Small intestine (tissue), 7 donors: ENCODE data around the gene LTBP1. TPM values are rescaled to one million over a fixed set of nuclear protein-coding genes. Genes with fewer than 3 reads are reported as not detected.

Experiments
- DNase-seq, 2 donors: peaks; one replicate each; pipeline versions ENCODE4 v3.0.0 to v3.0.0-alpha.2; 2013
- FAIRE-seq: peaks from 2 replicates; lab custom pipeline; 2012; peaks lifted over from hg19 to GRCh38; lab: Jason Lieb, UNC
- H3K27ac ChIP-seq, 3 donors: one replicate each; pipeline ENCODE4 v1.5.1; 2013; ENCODE audit warnings: low read length in 2 of 3, mild to moderate bottlenecking in 2 of 3, control low read depth in 1 of 3, inconsistent platforms in 1 of 3, low read depth in 1 of 3, moderate library complexity in 1 of 3
- H3K27me3 ChIP-seq, 3 donors: one replicate each; pipeline ENCODE4 v1.6.1; 2013; ENCODE audit warnings: low read length in 3 of 3, inconsistent platforms in 1 of 3; ENCODE audit not compliant: control insufficient read depth in 3 of 3, insufficient read depth in 3 of 3
- H3K36me3 ChIP-seq, 3 donors: one replicate each; pipeline ENCODE4 v1.6.1; 2013; ENCODE audit warnings: low read length in 3 of 3, inconsistent platforms in 1 of 3, low read depth in 1 of 3, mild to moderate bottlenecking in 1 of 3, moderate library complexity in 1 of 3; ENCODE audit not compliant: control insufficient read depth in 3 of 3, insufficient read depth in 2 of 3
- H3K4me1 ChIP-seq, 3 donors: one replicate each; pipeline ENCODE4 v1.6.1; 2013; ENCODE audit warnings: low read length in 2 of 3, inconsistent platforms in 1 of 3, low read depth in 1 of 3, mild to moderate bottlenecking in 1 of 3, moderate library complexity in 1 of 3; ENCODE audit not compliant: control insufficient read depth in 3 of 3, insufficient read depth in 2 of 3
- H3K4me3 ChIP-seq, 3 donors: one replicate each; pipeline ENCODE4 v1.5.1; 2013; ENCODE audit warnings: low read length in 3 of 3, control low read depth in 1 of 3, inconsistent platforms in 1 of 3, low read depth in 1 of 3, mild to moderate bottlenecking in 1 of 3, moderate library complexity in 1 of 3
- H3K9me3 ChIP-seq, 2 donors: one replicate each; pipeline ENCODE4 v1.6.1; 2013; ENCODE audit warnings: low read depth in 1 of 2, low read length in 1 of 2; ENCODE audit not compliant: control insufficient read depth in 2 of 2, insufficient read depth in 1 of 2
- WGBS, 3 donors: extraction: QIAGEN DNeasy Blood & Tissue Kit; methylation state at CpG; one replicate each; pipeline ENCODE4 v1.1.7; 2013; 5-methylcytosine and 5-hydroxymethylcytosine counted together
- polyA plus RNA-seq, 4 donors: library from polyadenylated mRNA; stranded (reverse) in 3 of 4; unstranded in 1 of 4; fragments of 200-250 nt in 3 of 4; fragments of 120-200 nt in 1 of 4; gene quantifications; one replicate each; pipeline versions ENCODE4 v1.2.1 to v1.2.3, GENCODE V29; 2013
- donor health status: healthy with polysubstance abuse.
- donor health status: control.
- donor health status: control.
- donor health status: Bipolar disorder and iron deficiency.
- donor health status: healthy.

The LTBP1 gene
- polyA plus RNA-seq, 4 donors = 0.67 to 12.1 (median 6.1) TPM

DNA sequence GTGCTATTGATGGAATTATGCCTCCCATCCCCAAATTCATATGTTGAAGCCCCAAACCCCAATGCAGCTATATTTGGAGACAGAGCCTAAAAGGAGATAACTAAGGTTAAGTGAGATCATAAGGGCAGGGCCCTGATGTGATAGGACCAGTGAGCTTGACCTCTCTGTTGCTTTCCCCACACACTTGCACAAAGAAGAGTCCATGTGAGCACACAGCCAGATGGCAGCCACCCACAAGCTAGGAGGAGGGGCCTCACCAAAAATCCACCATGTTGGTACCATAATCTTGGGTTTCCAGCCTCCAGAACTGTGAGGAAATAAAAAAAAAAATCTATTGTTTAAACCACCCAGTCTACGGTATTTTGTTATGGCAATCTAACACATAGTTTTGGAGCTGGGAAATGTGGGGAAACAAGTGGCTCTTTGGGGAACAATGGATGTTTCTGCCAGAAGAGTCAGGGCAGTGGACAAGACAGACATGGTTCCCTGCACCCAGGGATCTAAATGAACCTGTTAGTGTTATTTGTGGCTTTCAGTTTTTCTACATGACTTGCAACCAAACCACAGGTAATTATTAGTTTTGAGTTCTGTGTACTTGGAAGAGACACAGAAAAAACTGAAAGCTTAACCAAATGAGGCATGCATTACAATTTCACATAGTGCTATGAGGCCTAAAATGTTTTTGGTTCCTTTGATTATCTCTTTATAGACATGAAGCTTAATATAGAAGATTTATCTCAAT lies 259.1 kb downstream of the LTBP1 start:
- Histone ChIP-seq H3K27ac (no peak overlapping the region), H3K9me3 (no peaks in the 10 kb centered on the region), H3K4me3 (no peak overlapping the region), H3K4me1 (no peaks in the 10 kb centered on the region), H3K27me3 (no peaks in the 10 kb centered on the region), H3K36me3 (no peaks in the 10 kb centered on the region)
- WGBS, 3 donors = 76 to 100% (median 78%) methylated on average over 1 of the region's 1 CpG
- no peak for DNase-seq
- no peak for FAIRE-seq

DNA sequence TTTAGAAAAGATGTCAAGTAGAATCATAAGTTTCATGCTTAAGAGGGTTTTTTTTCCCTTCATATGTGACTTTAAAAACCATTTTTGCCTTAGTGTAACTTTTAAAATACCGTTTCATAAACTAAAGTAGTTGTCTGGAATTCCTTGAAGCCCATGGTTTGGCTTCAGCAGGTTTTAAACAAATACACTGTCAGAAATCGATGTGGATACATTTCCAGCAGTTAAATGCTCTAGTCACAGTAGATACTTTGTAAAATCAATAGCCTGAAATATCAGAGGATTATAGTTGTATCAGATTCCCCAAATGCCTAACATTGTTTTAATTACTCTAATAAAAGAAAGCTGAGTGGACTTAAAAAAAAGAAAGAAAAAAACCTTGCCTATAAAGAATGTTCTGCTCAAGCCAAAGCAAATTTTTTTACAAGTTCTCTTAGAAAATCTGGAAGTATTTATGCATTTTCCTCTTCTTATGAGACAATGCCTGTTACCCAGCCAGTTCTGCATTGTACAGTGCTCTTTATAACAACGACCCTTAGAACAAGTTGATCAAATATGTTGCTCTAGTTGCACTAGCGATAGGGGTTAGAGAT lies 260.5 kb downstream of the LTBP1 start:
- Histone ChIP-seq H3K9me3 (no peaks in the 10 kb centered on the region), H3K27me3 (no peaks in the 10 kb centered on the region), H3K4me3 (no peak overlapping the region), H3K36me3 (no peaks in the 10 kb centered on the region), H3K4me1 (no peaks in the 10 kb centered on the region), H3K27ac (no peak overlapping the region)
- DNase-seq (no peak), FAIRE-seq (no peak)
- 53 to 73% (median 62%) methylated on average over 4 of the region's 4 CpGs for WGBS, 3 donors

DNA sequence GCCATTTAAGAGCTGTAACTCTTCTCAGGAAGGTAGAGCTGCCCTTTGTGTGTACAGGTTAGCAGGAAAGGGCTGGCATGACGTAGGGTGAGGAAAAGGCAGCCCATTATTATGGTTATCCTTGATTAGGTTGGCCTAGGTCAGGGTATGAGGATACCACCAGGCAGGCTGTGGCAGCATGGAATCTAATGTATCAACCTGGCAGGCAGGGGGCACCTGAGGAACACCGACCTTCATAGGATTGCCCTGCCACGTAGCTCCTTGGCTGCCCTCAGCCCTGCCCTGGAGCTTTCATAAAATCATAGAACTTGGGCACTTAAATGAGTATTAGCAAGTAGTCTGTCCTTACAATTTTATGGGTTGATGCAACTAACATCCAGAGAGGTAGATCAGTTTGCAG lies 261.6 kb downstream of the LTBP1 start:
- no peak for FAIRE-seq
- Histone ChIP-seq H3K4me1 (no peaks in the 10 kb centered on the region), H3K9me3 (no peaks in the 10 kb centered on the region), H3K4me3 (no peak overlapping the region), H3K27ac (no peak overlapping the region), H3K27me3 (no peaks in the 10 kb centered on the region), H3K36me3 (no peaks in the 10 kb centered on the region)
- DNase-seq = no peak
- 66 to 82% (median 75%) methylated on average over 3 of the region's 3 CpGs for WGBS, 3 donors

DNA sequence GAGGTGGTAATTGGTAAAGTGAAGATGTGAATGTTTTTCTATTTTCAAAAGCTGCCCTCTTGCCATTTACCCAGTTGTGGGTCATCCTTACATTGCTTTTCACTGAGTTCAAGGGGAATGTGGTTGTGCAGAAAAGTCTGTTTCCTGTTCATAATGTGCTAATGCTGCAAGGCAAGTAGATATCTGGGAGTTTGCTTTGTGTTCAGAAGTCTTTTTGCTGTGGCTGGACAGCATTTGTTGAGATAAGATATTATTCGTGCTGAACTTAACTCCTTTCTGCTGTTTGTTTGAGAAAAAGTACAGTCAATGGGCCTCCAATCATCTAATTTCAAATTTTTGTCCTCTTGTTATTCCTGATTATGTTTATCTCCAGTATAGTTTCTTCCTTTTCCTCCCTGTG lies 263.2 kb downstream of the LTBP1 start:
- FAIRE-seq (no peak), DNase-seq (no peak)
- no peaks in the 10 kb centered on the region for H3K9me3 ChIP-seq
- no peak overlapping the region for H3K4me3 ChIP-seq
- H3K27ac ChIP-seq = no peak overlapping the region
- WGBS, 3 donors = 27 to 42% (median 29%) methylated on average over 1 of the region's 1 CpG
- no peaks in the 10 kb centered on the region for H3K36me3 ChIP-seq
- no peaks in the 10 kb centered on the region for H3K27me3 ChIP-seq
- no peaks in the 10 kb centered on the region for H3K4me1 ChIP-seq

DNA sequence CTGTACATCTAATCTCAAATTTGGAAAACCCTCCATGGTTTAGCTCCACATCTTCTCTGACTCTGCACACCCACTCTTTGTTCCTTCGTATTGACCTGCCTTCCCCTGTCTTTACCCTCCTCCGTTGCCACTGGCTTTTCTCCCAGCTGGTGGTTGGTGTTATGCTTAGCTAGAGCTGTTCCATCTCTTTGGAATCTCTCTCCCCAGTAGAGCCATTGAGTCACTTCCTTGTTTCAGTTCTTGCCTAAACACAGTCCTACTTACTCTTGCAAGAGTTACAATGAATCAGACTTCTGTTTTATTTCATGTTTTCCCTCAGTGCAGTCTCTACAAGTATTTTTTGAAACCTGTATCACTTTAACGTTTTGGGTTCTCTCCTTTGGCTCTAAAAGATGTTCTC lies 263.9 kb downstream of the LTBP1 start:
- H3K27me3 ChIP-seq = no peaks in the 10 kb centered on the region
- DNase-seq (no peak), FAIRE-seq (no peak)
- no peaks in the 10 kb centered on the region for H3K36me3 ChIP-seq
- no peak overlapping the region for H3K4me3 ChIP-seq
- H3K27ac ChIP-seq = peak overlapping the region in 1 of 3 donors; percentile 68
- 50 to 76% (median 54%) methylated on average over 3 of the region's 3 CpGs for WGBS, 3 donors
- no peaks in the 10 kb centered on the region for H3K9me3 ChIP-seq
- H3K4me1 ChIP-seq = no peaks in the 10 kb centered on the region

DNA sequence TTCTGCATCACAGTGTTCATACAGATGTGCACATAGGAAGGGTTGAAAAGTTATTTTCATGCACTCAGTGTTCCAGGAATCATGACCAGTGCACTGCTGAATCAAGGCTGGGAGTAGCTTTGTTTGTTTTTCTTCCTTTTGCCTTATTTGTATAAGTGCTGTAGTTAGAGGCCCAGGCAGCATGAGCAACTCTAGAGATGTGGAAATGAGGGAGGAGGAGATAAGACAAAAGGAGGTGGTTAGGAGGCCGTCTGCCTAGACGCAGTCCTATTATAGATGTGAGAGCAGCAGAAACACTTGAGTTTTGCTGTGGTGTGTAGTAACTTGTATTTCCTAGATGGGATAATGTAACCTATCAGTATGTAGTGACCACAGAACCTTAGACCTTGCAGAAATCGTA lies 265.4 kb downstream of the LTBP1 start:
- Histone ChIP-seq H3K4me3 (no peak overlapping the region), H3K36me3 (no peaks in the 10 kb centered on the region), H3K27me3 (no peaks in the 10 kb centered on the region), H3K27ac (peak overlapping the region in 1 of 3 donors; percentile 6), H3K4me1 (no peaks in the 10 kb centered on the region), H3K9me3 (no peaks in the 10 kb centered on the region)
- WGBS, 3 donors = 55 to 81% (median 72%) methylated on average over 3 of the region's 3 CpGs
- no peak for DNase-seq
- no peak for FAIRE-seq

DNA sequence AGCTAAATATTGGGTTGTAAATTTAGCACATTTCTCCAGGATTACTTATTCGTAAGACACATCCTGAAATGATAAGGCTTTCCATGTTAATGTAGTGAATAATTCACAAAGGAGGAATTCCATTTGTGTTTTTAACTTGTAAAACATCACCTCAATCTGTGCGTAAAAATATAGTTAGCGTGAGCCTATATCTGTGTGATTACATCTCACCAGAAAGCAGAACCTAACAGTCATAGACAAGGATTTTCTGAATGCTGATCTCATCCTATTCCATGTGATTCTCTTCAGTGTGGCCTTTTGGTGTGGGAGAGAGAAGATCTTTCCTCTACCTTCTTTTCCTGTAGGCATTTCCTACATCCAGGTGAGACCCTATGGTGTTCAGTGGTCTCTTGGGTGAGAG lies 266.5 kb downstream of the LTBP1 start:
- FAIRE-seq (no peak), DNase-seq (no peak)
- H3K4me3 ChIP-seq = no peak overlapping the region
- no peak overlapping the region for H3K27ac ChIP-seq
- no peaks in the 10 kb centered on the region for H3K27me3 ChIP-seq
- no peaks in the 10 kb centered on the region for H3K9me3 ChIP-seq
- 91 to 95% (median 93%) methylated on average over 3 of the region's 3 CpGs for WGBS, 3 donors
- no peaks in the 10 kb centered on the region for H3K4me1 ChIP-seq
- no peaks in the 10 kb centered on the region for H3K36me3 ChIP-seq

DNA sequence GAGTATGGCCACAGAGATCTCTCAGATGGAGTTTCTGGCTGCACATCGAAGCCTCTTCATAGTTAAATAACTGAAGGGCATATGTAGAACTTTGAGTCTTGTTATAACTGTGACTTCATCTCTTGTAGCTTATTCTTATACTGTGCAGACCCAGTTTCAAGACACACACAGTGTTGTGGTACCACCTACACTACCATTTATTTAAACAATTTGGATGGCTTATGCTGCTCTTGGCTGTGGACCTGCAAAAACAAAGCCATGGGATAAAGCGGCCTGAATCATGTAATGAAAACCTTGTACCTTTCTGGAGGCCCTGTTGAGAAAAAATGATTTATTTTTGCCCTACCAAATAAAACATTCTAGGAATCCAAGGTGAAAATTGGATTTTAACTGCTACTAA lies 266.9 kb downstream of the LTBP1 start:
- DNase-seq (no peak), FAIRE-seq (no peak)
- Histone ChIP-seq H3K27me3 (no peaks in the 10 kb centered on the region), H3K4me3 (no peak overlapping the region), H3K9me3 (no peaks in the 10 kb centered on the region), H3K36me3 (no peaks in the 10 kb centered on the region), H3K27ac (no peak overlapping the region), H3K4me1 (no peaks in the 10 kb centered on the region)
- WGBS, 3 donors = 91 to 97% (median 93%) methylated on average over 2 of the region's 2 CpGs
